ENCODE measurements around the gene ZNF526.

DNA sequence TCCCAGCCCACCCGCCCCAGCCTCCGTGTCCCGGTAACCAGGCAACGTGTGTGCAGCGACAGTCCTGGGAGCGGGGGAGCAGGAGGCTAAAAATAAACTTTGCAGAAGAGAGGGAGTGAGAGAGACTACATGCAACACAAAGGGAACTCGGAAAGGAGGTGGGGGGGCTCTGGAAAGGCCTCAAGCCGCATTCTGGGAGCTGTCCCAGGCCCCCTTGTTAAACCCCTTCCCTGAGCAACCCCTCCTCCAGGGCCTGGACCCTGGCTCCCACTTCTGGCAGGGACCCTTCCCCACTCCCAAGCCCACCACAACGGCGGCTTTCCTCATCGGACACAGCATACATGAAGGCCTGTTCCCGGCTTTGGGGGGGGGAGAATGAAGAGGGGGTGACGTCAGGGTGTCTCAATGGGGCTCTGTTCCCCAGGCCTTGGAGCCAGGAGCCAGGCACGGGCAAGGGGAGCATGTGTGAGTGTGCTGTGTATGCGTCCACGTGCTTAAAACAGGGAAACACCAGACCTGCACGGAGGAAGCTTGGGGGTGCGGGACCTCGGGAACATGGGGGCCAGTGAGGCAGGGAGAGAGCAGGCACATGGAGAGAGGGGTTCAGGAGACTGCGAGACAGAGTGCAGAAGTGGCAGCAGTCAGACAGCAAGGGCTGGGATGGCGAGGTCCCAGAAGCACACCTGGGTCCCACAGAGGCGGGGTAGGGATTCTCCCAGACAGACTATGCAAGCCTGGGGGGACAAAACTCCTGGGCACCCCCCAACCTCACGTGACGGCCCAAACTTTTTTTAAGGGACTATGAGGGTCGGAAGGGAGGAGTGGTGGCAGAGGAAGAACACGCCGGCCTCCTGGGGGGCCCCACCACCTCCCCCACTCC, 32.5 kb downstream of the ZNF526 start:
- TF ChIP-seq, protein P1, sequence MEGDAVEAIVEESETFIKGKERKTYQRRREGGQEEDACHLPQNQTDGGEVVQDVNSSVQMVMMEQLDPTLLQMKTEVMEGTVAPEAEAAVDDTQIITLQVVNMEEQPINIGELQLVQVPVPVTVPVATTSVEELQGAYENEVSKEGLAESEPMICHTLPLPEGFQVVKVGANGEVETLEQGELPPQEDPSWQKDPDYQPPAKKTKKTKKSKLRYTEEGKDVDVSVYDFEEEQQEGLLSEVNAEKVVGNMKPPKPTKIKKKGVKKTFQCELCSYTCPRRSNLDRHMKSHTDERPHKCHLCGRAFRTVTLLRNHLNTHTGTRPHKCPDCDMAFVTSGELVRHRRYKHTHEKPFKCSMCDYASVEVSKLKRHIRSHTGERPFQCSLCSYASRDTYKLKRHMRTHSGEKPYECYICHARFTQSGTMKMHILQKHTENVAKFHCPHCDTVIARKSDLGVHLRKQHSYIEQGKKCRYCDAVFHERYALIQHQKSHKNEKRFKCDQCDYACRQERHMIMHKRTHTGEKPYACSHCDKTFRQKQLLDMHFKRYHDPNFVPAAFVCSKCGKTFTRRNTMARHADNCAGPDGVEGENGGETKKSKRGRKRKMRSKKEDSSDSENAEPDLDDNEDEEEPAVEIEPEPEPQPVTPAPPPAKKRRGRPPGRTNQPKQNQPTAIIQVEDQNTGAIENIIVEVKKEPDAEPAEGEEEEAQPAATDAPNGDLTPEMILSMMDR (IDR thresholded peaks at IDR 0.05 in 8 of 11, conservative IDR thresholded peaks at IDR 0.05 in 3 of 11) = no peak
- no peak for TF ChIP-seq POLR2A (IDR thresholded peaks at IDR 0.05)
